Left ventricle myocardium inferior (tissue), 1 donor: ENCODE measurements around the gene CFAP92. TPM values are rescaled to one million over a fixed set of nuclear protein-coding genes. Genes with fewer than 3 reads are reported as not detected.

Experiments used
- DNase-seq: peaks from one replicate; pipeline ENCODE4 v3.0.0-alpha.2; 2020
- H3K27ac ChIP-seq: fragments of 200-600 bp; replicated peaks from 2 replicates; pipeline ENCODE4 v1.8.0; 2021
- H3K27me3 ChIP-seq: fragments of 200-600 bp; 2 replicates; pipeline ENCODE4 v1.8.0; 2021; ENCODE audit warnings: low read depth
- H3K36me3 ChIP-seq: fragments of 200-600 bp; 2 replicates; pipeline ENCODE4 v1.8.0; 2021
- H3K4me1 ChIP-seq: fragments of 200-600 bp; 2 replicates; pipeline ENCODE4 v1.8.0; 2021
- H3K4me3 ChIP-seq: fragments of 200-600 bp; 2 replicates; pipeline ENCODE4 v1.8.0; 2021; ENCODE audit warnings: mild to moderate bottlenecking, moderate library complexity
- H3K9me3 ChIP-seq: fragments of 200-600 bp; replicated peaks from 2 replicates; pipeline ENCODE4 v1.8.0; 2021
- CTCF ChIP-seq: fragments of 200-600 bp; IDR thresholded peaks from 2 replicates; pipeline ENCODE4 v1.8.0; 2021; ENCODE audit warnings: antibody characterized with exemption, mild to moderate bottlenecking, borderline replicate concordance
- intact Hi-C: fragments of 100-400 bp; cut with micrococcal nuclease; formaldehyde crosslinking; loops from one replicate; pipeline ENCODE4 v1.11.0; 2022
- total RNA-seq: library from RNA; stranded (reverse); fragmentation: NEBNext Ultra II Directional; extraction: Animal tissue kit (Norgen Biotek cat#: 25700); gene quantifications from one replicate; pipeline ENCODE4 v1.2.1, GENCODE V29; 2021
- donor health status: DM: no; HTN: yes; CAD: no; lungs with severe emphysema.

Gene CFAP92
- total RNA-seq, 1 donor from 2014 or later, result 0.25 TPM

- Histone ChIP-seq H3K36me3 (no peaks in the 10 kb centered on the region), H3K4me1 (no peaks in the 10 kb centered on the region), H3K27me3 (no peaks in the 10 kb centered on the region), H3K9me3 (no peaks in the 10 kb centered on the region), H3K27ac (no peak overlapping the region), H3K4me3 (no peak overlapping the region)
- no peak for DNase-seq
- peak; percentile 38 for TF ChIP-seq CTCF
- intact Hi-C loops, result no loop called here
These were observed 43.5 kb downstream of the CFAP92 start for GRCh38 chr3:128950223-128950938.

- no peak for DNase-seq
- TF ChIP-seq CTCF, result no peak
- H3K9me3 ChIP-seq, result no peaks in the 10 kb centered on the region
- H3K4me1 ChIP-seq, result no peaks in the 10 kb centered on the region
- H3K27me3 ChIP-seq, result no peaks in the 10 kb centered on the region
- no peak overlapping the region for H3K4me3 ChIP-seq
- H3K36me3 ChIP-seq, result no peaks in the 10 kb centered on the region
- intact Hi-C loops, result no loop called here
- no peak overlapping the region for H3K27ac ChIP-seq
These were observed 44.7 kb downstream of the CFAP92 start for GRCh38 chr3:128949158-128949557.

- no peaks in the 10 kb centered on the region for H3K9me3 ChIP-seq
- H3K4me3 ChIP-seq, result no peak overlapping the region
- H3K4me1 ChIP-seq, result no peaks in the 10 kb centered on the region
- intact Hi-C loops, result no loop called here
- H3K36me3 ChIP-seq, result no peaks in the 10 kb centered on the region
- no peak overlapping the region for H3K27ac ChIP-seq
- no peak for TF ChIP-seq CTCF
- H3K27me3 ChIP-seq, result no peaks in the 10 kb centered on the region
- DNase-seq, result no peak
These were observed 47.5 kb downstream of the CFAP92 start for GRCh38 chr3:128946411-128946810.

GRCh38 chr3:128945878-128946175 is 48.0 kb downstream of the CFAP92 start:
- H3K4me1 ChIP-seq, result no peaks in the 10 kb centered on the region
- no peak overlapping the region for H3K4me3 ChIP-seq
- no peak for DNase-seq
- no peak for TF ChIP-seq CTCF
- H3K9me3 ChIP-seq, result no peaks in the 10 kb centered on the region
- intact Hi-C loops, result no loop called here
- H3K36me3 ChIP-seq, result no peaks in the 10 kb centered on the region
- H3K27me3 ChIP-seq, result no peaks in the 10 kb centered on the region
- no peak overlapping the region for H3K27ac ChIP-seq

GRCh38 chr3:128945041-128945877 is 48.6 kb downstream of the CFAP92 start:
- H3K36me3 ChIP-seq, result no peaks in the 10 kb centered on the region
- no peak for TF ChIP-seq CTCF
- H3K27me3 ChIP-seq, result no peaks in the 10 kb centered on the region
- intact Hi-C loops, result no loop called here
- no peaks in the 10 kb centered on the region for H3K9me3 ChIP-seq
- DNase-seq, result no peak
- H3K4me1 ChIP-seq, result no peaks in the 10 kb centered on the region
- H3K27ac ChIP-seq, result no peak overlapping the region
- no peak overlapping the region for H3K4me3 ChIP-seq
